OCI-LY3 (cell line): Measurements from ENCODE around the gene RFX7.

Experiments
- EZH2phosphoT487 ChIP-seq: fragments of 200-600 bp; shearing (Covaris generic); IDR thresholded peaks from 2 replicates; pipeline ENCODE4 v1.6.1; 2018; ENCODE audit warnings: antibody characterized with exemption, mixed run types, low read depth
- TF ChIP-seq, protein P1 (sequence below): fragments of 200-600, 300-600 bp; sonication (generic); IDR thresholded peaks from 2 replicates; pipeline ENCODE4 v1.5.1; 2014; ENCODE audit warnings: antibody characterized with exemption, low read length, low read depth

DNA sequence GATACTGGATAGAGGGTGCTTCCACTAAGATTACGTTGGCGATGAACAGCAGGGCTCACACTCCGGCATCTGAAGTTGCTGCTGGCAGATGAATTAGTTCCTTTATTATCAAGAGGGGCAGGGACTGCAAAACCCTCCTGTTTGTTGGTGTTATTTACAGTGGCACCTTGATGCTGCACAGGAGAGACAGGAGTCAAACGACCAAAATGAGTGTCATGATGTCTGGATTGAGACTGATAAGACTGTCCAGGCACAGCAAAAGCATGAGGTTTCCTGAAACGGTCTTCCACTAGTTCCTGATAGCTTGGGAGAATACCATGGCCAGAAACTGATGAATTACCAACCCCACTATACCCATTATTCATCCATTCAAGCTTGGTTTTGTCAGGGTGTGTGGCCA is 149.5 kb downstream of the RFX7 start:
- TF ChIP-seq, protein P1, sequence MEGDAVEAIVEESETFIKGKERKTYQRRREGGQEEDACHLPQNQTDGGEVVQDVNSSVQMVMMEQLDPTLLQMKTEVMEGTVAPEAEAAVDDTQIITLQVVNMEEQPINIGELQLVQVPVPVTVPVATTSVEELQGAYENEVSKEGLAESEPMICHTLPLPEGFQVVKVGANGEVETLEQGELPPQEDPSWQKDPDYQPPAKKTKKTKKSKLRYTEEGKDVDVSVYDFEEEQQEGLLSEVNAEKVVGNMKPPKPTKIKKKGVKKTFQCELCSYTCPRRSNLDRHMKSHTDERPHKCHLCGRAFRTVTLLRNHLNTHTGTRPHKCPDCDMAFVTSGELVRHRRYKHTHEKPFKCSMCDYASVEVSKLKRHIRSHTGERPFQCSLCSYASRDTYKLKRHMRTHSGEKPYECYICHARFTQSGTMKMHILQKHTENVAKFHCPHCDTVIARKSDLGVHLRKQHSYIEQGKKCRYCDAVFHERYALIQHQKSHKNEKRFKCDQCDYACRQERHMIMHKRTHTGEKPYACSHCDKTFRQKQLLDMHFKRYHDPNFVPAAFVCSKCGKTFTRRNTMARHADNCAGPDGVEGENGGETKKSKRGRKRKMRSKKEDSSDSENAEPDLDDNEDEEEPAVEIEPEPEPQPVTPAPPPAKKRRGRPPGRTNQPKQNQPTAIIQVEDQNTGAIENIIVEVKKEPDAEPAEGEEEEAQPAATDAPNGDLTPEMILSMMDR: no peak
- no peak for TF ChIP-seq EZH2phosphoT487
